PC-3 (cell line): Measurements from ENCODE around the gene NUDT11.
"Not testable (repeated sequence)": the region's sequence is repeated elsewhere in the genome, so short reads cannot be mapped to it uniquely, and the experiment has no call there.

Experiments
- EZH2 ChIP-seq: fragments of 300-600 bp; sonication (generic); IDR thresholded peaks from one replicate; pipeline ENCODE4 v1.6.1; 2017; ENCODE audit warnings: antibody characterized with exemption, mild to moderate bottlenecking, low read length; ENCODE audit not compliant: unreplicated experiment
- EZH2phosphoT487 ChIP-seq: fragments of 300-600 bp; sonication (generic); IDR thresholded peaks from 2 replicates; pipeline ENCODE4 v1.6.1; 2018; ENCODE audit warnings: mild to moderate bottlenecking, antibody characterized with exemption, low read length, borderline replicate concordance
- TF ChIP-seq, protein P1 (sequence below): fragments of 300-600 bp; sonication (generic); conservative IDR thresholded peaks from 2 replicates; pipeline ENCODE4 v1.5.1; 2017; ENCODE audit warnings: antibody characterized with exemption, low read depth, mild to moderate bottlenecking, low read length

DNA sequence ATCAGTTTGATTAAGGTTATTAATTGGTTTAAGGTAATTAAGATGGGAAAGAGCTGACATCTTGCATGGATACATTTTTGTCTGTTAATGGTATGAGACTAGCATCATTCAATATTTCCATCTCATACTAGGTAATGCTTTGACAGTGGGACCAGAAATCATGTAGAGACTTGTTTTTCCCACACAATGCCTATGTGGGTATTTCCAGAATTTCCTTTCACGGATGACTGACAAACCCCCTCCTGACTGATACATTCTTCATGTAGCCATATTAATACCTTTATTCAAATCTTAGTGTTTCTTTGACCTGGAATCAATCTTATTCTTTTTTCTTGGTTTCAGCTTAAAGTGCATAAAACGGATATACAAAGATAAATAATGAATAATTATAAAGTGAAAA is 22.7 kb upstream of the NUDT11 start:
- TF ChIP-seq, protein P1, sequence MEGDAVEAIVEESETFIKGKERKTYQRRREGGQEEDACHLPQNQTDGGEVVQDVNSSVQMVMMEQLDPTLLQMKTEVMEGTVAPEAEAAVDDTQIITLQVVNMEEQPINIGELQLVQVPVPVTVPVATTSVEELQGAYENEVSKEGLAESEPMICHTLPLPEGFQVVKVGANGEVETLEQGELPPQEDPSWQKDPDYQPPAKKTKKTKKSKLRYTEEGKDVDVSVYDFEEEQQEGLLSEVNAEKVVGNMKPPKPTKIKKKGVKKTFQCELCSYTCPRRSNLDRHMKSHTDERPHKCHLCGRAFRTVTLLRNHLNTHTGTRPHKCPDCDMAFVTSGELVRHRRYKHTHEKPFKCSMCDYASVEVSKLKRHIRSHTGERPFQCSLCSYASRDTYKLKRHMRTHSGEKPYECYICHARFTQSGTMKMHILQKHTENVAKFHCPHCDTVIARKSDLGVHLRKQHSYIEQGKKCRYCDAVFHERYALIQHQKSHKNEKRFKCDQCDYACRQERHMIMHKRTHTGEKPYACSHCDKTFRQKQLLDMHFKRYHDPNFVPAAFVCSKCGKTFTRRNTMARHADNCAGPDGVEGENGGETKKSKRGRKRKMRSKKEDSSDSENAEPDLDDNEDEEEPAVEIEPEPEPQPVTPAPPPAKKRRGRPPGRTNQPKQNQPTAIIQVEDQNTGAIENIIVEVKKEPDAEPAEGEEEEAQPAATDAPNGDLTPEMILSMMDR, result not testable (repeated sequence)
- not testable (repeated sequence) for TF ChIP-seq EZH2, EZH2phosphoT487
